GM21723 (cell line): ENCODE data around the gene ABCA2.

Source experiments
- ATAC-seq: cut with Tn5 transposase; IDR thresholded peaks from one replicate; pipeline ENCODE4 v1.9.1; 2021; ENCODE audit warnings: mild to moderate bottlenecking, moderate library complexity; ENCODE audit not compliant: unreplicated experiment

The ABCA2 gene

GRCh38 chr9:137027369-137028262 is at the start of gene ABCA2:
Gene ABCA2 (minus strand): TSS chr9:137028237. CDS start chr9:137028140, 97 bp downstream.
- no peak for ATAC-seq

DNA sequence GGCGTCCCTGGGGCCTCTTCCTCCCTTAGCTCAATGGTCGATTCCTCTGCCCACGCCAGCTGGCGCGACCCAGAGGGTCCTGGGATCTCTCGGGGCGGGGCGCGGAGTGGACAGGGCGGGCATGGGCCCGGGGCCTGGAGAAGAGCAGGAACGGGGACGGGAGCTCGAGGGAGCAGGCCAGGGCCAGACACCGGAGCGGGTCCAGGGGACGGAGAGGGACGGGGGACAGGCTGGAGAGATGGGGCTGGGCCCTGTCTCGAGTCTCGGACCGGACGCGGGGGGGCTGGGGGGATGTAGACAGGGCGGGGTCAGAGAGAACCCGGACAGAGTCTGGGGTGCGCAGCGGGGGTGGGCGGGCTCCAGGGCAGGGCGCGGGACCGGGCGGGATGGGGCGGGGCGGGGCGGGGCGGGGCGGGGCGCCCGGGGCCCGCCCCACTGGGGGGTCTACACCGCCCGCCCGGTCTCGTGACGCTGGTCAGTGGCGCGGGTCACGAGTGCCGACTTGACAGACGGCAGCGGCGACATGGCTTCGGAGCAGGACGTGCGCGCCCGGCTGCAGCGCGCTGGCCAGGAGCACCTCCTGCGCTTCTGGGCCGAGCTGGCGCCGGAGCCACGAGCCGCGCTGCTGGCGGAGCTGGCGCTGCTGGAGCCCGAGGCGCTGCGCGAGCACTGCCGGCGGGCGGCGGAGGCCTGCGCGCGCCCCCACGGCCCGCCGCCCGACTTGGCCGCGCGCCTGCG is 49.1 kb upstream of the ABCA2 start, which contains the start of gene UAP1L1:
Gene UAP1L1 (plus strand): TSS at position 508 of the 738 bp plus-strand sequence. CDS start 16 bp downstream, at position 524.
- peak; percentile 63 for ATAC-seq

DNA sequence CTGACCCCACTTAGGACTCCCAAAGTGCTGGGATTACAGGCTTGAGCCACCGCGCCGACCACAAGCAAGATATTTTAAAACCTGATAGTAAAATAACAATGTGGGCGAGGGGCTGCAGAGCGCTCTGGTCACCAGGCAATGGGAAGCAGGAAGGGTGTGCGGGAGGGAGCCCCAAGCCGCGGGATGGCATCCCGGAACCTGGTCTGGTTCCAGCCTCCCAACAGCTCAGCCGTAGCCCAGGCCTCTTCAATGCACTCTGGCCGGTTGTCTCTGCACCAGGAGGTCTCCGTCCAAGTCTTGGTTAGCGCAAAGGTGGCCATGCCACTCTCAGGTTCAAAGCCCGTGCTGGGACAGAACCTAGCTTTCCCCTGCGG is 48.6 kb upstream of the ABCA2 start:
- ATAC-seq = no peak

GRCh38 chr9:137075275-137075775 is 47.3 kb upstream of the ABCA2 start:
- no peak for ATAC-seq

- ATAC-seq = no peak
Observed at GRCh38 chr9:137074657-137075274, 46.7 kb upstream of the ABCA2 start.

DNA sequence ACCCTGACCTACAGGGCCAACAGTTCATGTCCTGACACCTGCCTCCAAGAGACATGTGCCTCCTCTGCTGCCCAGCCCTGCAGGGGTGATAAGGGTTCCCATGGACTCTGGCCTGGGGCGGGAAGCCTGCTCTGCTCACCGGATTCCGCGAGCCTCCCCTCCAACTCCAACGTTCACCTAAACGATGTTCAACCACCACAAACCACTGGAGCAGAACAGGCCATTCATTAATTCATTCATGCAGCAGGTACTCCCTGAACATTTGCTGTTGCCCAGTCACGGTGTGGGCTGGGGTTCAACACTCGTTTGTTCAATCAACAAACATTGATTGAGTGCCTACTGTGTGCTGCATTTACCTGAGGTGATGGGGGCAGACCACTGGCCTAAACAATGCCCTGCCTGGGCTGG is 46.0 kb upstream of the ABCA2 start:
- no peak for ATAC-seq

DNA sequence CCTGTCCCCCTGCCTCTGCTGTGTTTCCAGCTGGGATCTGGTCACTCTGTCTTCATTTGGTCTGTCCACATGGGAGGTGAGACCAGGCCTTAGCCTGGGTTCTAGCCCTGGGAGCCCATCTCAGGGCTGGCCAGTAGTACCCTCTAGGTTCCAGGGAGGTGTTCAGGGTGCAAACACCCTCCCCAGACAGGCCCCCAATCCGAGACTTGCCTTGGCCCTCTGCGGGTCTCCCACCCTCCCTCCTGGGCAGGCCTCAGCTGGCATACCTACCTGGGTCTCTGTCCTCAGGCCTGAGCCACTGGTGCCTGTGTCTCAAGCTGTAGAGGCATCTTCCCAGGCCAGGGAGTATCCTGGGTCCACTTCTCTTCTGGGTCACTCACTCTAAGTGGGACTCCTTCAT is 43.2 kb upstream of the ABCA2 start:
- ATAC-seq = no peak

GRCh38 chr9:137070906-137071275 is 42.9 kb upstream of the ABCA2 start:
- no peak for ATAC-seq

- ATAC-seq = peak; percentile 63
Observed at GRCh38 chr9:137070201-137070905, 42.3 kb upstream of the ABCA2 start, which contains the start of gene SAPCD2. Gene SAPCD2 (minus strand): TSS chr9:137070557. CDS start chr9:137070460, 97 bp downstream.

- ATAC-seq = peak; percentile 19
Observed at GRCh38 chr9:137069508-137070091, 41.6 kb upstream of the ABCA2 start.

DNA sequence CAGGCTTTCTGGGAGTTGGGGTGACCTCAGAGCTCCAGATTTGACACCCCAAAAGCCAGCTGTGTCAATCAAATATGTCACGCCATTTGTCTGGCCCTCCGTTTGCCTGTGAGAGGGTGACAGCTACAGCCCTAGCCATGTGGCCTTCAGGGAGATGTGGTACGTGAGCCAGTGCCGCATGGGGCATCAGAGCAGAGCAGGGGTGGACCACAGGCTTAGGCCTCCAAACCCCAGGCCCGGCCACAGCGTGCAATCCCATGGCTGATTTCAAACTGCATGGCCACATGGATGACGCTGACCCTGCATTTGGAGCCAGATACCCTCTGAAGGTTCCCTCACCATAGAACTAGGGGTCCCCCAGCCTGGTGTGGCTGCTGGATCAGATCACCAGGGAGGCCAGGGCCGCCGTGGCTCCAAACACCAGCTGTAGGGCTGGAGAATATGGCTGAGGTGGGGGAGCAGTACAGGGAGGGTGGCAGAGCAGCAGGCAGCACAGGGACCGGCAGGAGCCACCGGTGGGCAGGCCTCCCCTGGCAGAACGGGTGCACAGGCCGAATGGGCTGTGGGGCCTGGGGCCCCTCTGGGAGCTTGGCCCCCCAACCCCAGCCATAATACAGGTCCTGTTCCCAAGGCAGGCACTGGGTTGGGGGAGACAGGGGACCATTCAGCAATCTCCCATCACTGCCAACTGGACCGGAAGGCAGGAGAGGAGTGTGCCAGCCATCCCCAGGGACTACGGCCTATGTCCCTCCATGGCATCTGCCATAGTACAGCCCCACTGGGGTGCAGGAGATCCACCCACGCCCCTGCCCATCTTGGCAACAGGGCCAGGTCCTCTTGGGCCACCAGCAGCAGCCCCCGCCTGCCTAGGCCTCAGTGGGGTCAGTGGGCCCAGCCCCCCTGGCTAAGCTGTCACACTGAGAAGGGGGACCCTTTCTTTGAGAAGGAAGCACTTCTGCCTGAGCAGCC is 40.8 kb upstream of the ABCA2 start:
- ATAC-seq = no peak

DNA sequence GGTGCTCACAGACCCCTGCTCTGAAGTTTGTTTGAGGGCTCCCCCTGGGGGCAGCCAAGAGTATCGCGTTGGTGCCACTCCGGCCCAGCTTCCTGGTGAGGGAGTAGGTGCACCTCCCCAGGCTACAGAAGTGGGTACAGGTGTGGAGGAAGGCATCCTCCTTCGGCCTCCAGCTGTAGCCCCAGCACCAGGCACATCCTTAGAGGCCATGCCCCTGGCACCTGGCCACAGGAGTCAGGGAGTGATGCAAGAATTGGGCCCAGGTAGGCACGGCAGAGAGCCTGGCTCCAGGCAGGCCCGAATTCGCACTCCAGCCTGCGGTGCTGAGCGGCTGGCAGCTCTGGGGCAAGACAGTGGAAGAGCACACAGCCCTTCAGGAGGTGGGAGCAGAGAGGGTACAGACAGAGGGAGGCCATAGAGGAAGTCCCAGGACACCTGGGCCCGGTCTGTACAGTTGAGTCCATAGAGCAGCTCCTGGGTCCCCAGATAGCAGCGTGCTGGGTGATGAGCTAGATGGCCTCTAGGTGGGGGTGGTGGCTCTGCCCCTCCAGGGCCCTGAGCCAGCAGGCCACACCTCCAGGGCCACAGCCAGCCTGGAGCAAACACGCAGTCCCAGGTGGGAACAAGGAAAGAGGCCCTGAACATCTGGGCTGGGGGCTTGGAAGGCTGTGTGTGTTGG is 40.0 kb upstream of the ABCA2 start:
- peak; percentile 47 for ATAC-seq

GRCh38 chr9:137066096-137066861 is 38.2 kb upstream of the ABCA2 start:
- ATAC-seq = no peak

- ATAC-seq = no peak
Observed at GRCh38 chr9:137065336-137065967, 37.4 kb upstream of the ABCA2 start.

DNA sequence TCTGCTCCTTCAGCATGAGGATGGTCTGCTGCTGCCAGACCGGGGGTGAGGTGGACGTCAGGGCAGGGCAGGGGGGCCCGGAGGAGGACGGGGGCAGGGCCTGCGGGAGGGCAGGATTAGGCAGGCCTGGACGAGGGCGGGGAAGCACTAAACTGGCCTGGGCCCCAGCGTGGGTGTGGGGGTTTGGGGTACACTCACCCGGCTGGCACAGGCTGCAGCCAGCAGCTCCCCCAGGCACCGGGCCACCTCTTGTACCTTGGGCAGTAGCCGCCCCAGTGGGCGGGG is 36.8 kb upstream of the ABCA2 start:
- no peak for ATAC-seq

DNA sequence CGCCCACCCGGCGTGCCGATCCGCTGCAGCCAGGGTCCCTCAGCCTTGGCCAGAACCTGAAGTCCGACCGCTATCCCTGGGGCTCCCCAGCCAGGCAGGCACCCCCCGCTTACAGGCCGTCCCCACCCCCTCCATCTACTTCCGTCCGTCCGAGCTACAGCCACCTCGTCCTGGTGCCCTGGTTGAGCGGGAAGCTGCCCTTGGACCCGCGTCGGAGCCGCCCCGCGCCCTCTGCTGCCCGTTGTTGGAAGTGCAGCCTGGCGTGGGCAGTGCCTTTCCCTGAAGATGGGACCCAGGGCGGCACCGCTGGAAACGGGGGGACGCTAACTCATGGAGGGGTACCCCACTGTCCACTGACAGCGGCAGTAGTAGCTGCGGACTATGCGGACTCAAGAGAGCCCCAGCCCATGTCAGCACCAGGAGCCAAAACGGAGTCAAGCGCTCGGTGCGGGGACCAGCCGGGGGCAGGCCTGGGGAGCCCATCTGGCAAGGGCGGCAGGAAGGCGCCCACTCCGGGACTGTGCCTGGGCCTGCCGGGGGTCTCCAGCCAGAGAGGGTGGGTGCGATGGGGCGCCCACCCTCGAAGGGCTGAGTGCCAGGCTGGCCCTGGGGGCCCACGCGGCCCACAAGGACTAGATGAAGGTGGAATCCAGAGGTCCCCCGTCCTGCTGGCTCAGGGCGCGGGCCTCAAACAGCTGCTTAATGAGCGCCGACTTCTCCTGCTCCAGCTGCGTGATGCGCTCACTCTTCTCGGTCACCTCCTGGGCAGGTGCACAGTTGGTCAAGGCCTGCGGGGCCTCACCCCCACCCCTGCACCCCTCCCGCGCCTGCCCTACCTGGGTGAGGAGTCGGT is 36.2 kb upstream of the ABCA2 start:
- ATAC-seq = no peak
